K562 (cell line): ENCODE data around the gene GPR180. TPM values are rescaled to one million over a fixed set of nuclear protein-coding genes. Genes with fewer than 3 reads are reported as not detected.

ENCODE experiments used
- ATAC-seq: fragments of 200-7000 bp; cut with Tn5 transposase; 3 replicates; pipeline ENCODE4 v1.9.1; 2020; ENCODE audit warnings: moderate library complexity
- BruUV-seq: library from RNA; stranded (reverse); fragments of 400-500 nt; replicated peaks from 2 replicates; lab custom pipeline; 2021; lab: Mats Ljungman, UMichigan
- CTCF ChIA-PET: fragments of 300-600 bp; formaldehyde crosslinking; extraction: SDS; loops from one replicate; lab custom pipeline; 2021; ENCODE audit warnings: low intra/inter-chr PET ratio; lab: Yijun Ruan, JAX
- POLR2A ChIA-PET: fragments of 300-600, 350-650 bp; sonication (Branson Sonifier 250); formaldehyde crosslinking; extraction: SDS; loops from one replicate; lab custom pipeline; 2021; ENCODE audit warnings: antibody characterized with exemption, inconsistent platforms; lab: Yijun Ruan, JAX
- DNase-seq, 4 experiments: peaks; one replicate each; pipeline versions ENCODE4 v3.0.0 to v3.0.0-alpha.2; 2011 to 2018; ENCODE audit warnings: low spot score in 3 of 4, mixed read lengths in 3 of 4; ENCODE audit errors: extremely low read depth in 1 of 4
- FAIRE-seq: peaks from 2 replicates; lab custom pipeline; 2011; peaks lifted over from hg19 to GRCh38; lab: Jason Lieb, UNC
- H2AFZ ChIP-seq: 2 replicates; pipeline ENCODE4 v1.6.0; 2011; ENCODE audit warnings: low read depth, low read length, control low read depth, inconsistent platforms
- H3K27ac ChIP-seq: fragments of 200-600 bp; 3 replicates; pipeline ENCODE4 v1.8.0; 2011; ENCODE audit warnings: low read depth, mild to moderate bottlenecking, control low read depth, inconsistent platforms, low read length, moderate library complexity, mixed read lengths; ENCODE audit errors: extremely low read depth
- H3K27me3 ChIP-seq, 2 experiments: fragments of 300-600 bp in 1 of 2; 2 replicates in 1 of 2; 3 replicates in 1 of 2; pipeline versions ENCODE4 v1.6.0 to v1.8.0; 2011; ENCODE audit warnings: inconsistent platforms in 2 of 2, low read length in 2 of 2, mild to moderate bottlenecking in 1 of 2, mixed read lengths in 1 of 2, moderate library complexity in 1 of 2; ENCODE audit not compliant: control insufficient read depth in 2 of 2, insufficient read depth in 2 of 2
- H3K36me3 ChIP-seq: fragments of 300-600 bp; 3 replicates; pipeline ENCODE4 v1.8.0; 2011; ENCODE audit warnings: mild to moderate bottlenecking, low read length, inconsistent platforms; ENCODE audit not compliant: control insufficient read depth, insufficient read depth
- H3K4me1 ChIP-seq, 2 experiments: fragments of 200-600 bp in 1 of 2; replicated peaks in 1 of 2; 2 replicates in 1 of 2; 3 replicates in 1 of 2; pipeline versions ENCODE4 v1.5.1 to v1.8.0; 2011; ENCODE audit warnings: inconsistent platforms in 2 of 2, low read length in 2 of 2, mild to moderate bottlenecking in 1 of 2, mixed read lengths in 1 of 2, moderate library complexity in 1 of 2; ENCODE audit not compliant: control insufficient read depth in 2 of 2, insufficient read depth in 2 of 2
- H3K4me2 ChIP-seq: 2 replicates; pipeline ENCODE4 v1.6.1; 2011; ENCODE audit warnings: low read length, control low read depth, inconsistent platforms, mixed read lengths; ENCODE audit not compliant: insufficient read depth
- H3K4me3 ChIP-seq: fragments of 200-600 bp; sonication (generic), shearing (Covaris generic); 2 replicates; pipeline ENCODE4 v1.5.1; 2016; ENCODE audit warnings: control low read depth, inconsistent platforms
- H3K79me2 ChIP-seq: fragments of 200-600 bp; 3 replicates; pipeline ENCODE4 v1.8.0; 2011; ENCODE audit warnings: low read length, inconsistent platforms; ENCODE audit not compliant: control insufficient read depth, insufficient read depth
- H3K9ac ChIP-seq, 2 experiments: 2 replicates each; pipeline versions ENCODE4 v1.6.0 to v1.6.1; 2011; ENCODE audit warnings: low read depth in 2 of 2, low read length in 2 of 2, control low read depth in 1 of 2, inconsistent platforms in 1 of 2, mild to moderate bottlenecking in 1 of 2, mixed read lengths in 1 of 2; ENCODE audit not compliant: insufficient read depth in 1 of 2
- H3K9me1 ChIP-seq: one replicate; pipeline ENCODE4 v1.6.0; 2011; ENCODE audit warnings: inconsistent platforms, mild to moderate bottlenecking, low read length, moderate library complexity; ENCODE audit not compliant: control insufficient read depth, insufficient read depth
- H3K9me3 ChIP-seq: replicated peaks from 2 replicates; pipeline ENCODE4 v1.5.1; 2011; ENCODE audit warnings: low read depth, low read length, inconsistent platforms; ENCODE audit not compliant: control insufficient read depth, insufficient read depth
- H4K20me1 ChIP-seq: replicated peaks from 2 replicates; pipeline ENCODE4 v1.6.1; 2011; ENCODE audit warnings: low read length, inconsistent platforms, mixed read lengths; ENCODE audit not compliant: control insufficient read depth, insufficient read depth
- DEAF1 ChIP-seq: fragments of 450-650 bp; formaldehyde crosslinking; IDR thresholded peaks from 2 replicates; pipeline ENCODE4 v1.4.0; 2020; ENCODE audit warnings: mild to moderate bottlenecking, moderate library complexity
- MITF ChIP-seq: IDR thresholded peaks from 2 replicates; pipeline ENCODE4 v1.6.1; 2014; ENCODE audit warnings: antibody characterized with exemption
- NCOR1 ChIP-seq: fragments of 450-650 bp; IDR thresholded peaks from 2 replicates; pipeline ENCODE4 v1.6.1; 2016; ENCODE audit warnings: mild to moderate bottlenecking, moderate library complexity
- SMAD3 ChIP-seq: fragments of 450-650 bp; formaldehyde crosslinking; conservative IDR thresholded peaks from 2 replicates; pipeline ENCODE4 v1.4.0; 2020; ENCODE audit warnings: mild to moderate bottlenecking
- SREBF1 ChIP-seq: fragments of 150-350 bp; IDR thresholded peaks from 2 replicates; pipeline ENCODE4 v1.6.1; 2014; ENCODE audit warnings: antibody characterized with exemption, low read depth, low read length, borderline replicate concordance
- ZNF174 ChIP-seq: fragments of 250-450 bp; sonication (Bioruptor Pico); IDR thresholded peaks from 2 replicates; pipeline ENCODE4 v1.4.0; 2020; ENCODE audit warnings: mild to moderate bottlenecking
- ZNF347 ChIP-seq: fragments of 450-650 bp; formaldehyde crosslinking; IDR thresholded peaks from 2 replicates; pipeline ENCODE4 v1.4.0; 2020; ENCODE audit warnings: low read depth, mild to moderate bottlenecking, moderate library complexity
- ZNF655 ChIP-seq: fragments of 250-450 bp; sonication (Bioruptor Pico); IDR thresholded peaks from 2 replicates; pipeline ENCODE4 v1.5.0; 2021
- ZSCAN29 ChIP-seq: fragments of 450-650 bp; IDR thresholded peaks from 2 replicates; pipeline ENCODE4 v1.6.1; 2017
- WGBS: fragments of 100-300 bp; shearing (Covaris generic); methylation state at CpG from one replicate; pipeline ENCODE4 v1.1.6; 2016; ENCODE audit warnings: low coverage, mixed read lengths; ENCODE audit not compliant: insufficient coverage; ENCODE audit errors: missing lambda C conversion rate; 5-methylcytosine and 5-hydroxymethylcytosine counted together
- in situ Hi-C: fragments of 300-500 bp; cut with MboI; formaldehyde crosslinking; loops from 4 replicates; pipeline ENCODE4 v1.15.0; 2018; ENCODE audit warnings: inconsistent platforms, mixed read lengths
- intact Hi-C: fragments of 100-400 bp; cut with micrococcal nuclease; formaldehyde crosslinking; loops from 2 replicates; pipeline ENCODE4 v1.14.2; 2022
- polyA plus RNA-seq, 8 experiments: library from polyadenylated mRNA; depleted of rRNA in 4 of 8; stranded (reverse) in 5 of 8; unstranded in 3 of 8; fragments of >200 nt; fragmentation: Nextera tagmentation in 2 of 8; fragmentation: Illumina TruSeq in 1 of 8; extraction: Ambion mirVana in 2 of 8; extraction: Trizol in 1 of 8; gene quantifications; 2 replicates each; pipeline versions ENCODE4 v1.2.1 to v1.2.3, GENCODE V29; 2011 to 2014; ENCODE audit warnings: inconsistent platforms in 1 of 8, missing spikeins in 1 of 8
- total RNA-seq, 7 experiments: library from RNA; depleted of rRNA in 6 of 7; stranded (reverse); fragments of >200 nt in 6 of 7; fragmentation: Illumina TruSeq in 2 of 7; extraction: Trizol in 2 of 7; gene quantifications; 2 replicates each; pipeline versions ENCODE4 v1.2.1 to v1.2.3, GENCODE V29; 2011 to 2021; ENCODE audit warnings: low replicate concordance in 1 of 7

Gene GPR180
- total and polyA plus RNA-seq, 9 of the 15 experiments (the other 6 are each of a cell fraction or from before 2014, with no cell fraction given): 0.77 to 4.1 (median 1.8) TPM

GRCh38 chr13:94569615-94570014 is 32.0 kb upstream of the GPR180 start (continued):
- TF ChIP-seq ZSCAN29: no peak
- TF ChIP-seq DEAF1 (CRISPR knock-in tag): no peak
- no peak for TF ChIP-seq ZNF347 (CRISPR knock-in tag)
- no peak for TF ChIP-seq SMAD3 (CRISPR knock-in tag)
- no peak for TF ChIP-seq ZNF174

- no peak for DNase-seq
- no peak for FAIRE-seq
- Histone ChIP-seq H3K79me2 (no peaks in the 10 kb centered on the region), H3K9me1 (no peaks in the 10 kb centered on the region), H3K9me3 (no peaks in the 10 kb centered on the region), H4K20me1 (no peaks in the 10 kb centered on the region), H3K27ac (no peak overlapping the region), H3K4me3 (no peak overlapping the region), H2AFZ (no peak overlapping the region), H3K4me1 (no peaks in the 10 kb centered on the region), H3K27me3 (no peaks in the 10 kb centered on the region), H3K4me2 (no peak overlapping the region), H3K9ac (no peak overlapping the region), H3K36me3 (peaks cover 78% of the 10 kb centered on the region)
- BruUV-seq: no TSS peak
- no peak for ATAC-seq
- ChIA-PET POLR2A (no interaction called here), CTCF (no interaction called here)
- WGBS: 92% methylated on average over 1 of the region's 1 CpG
- in situ Hi-C loops: no loop called here
- intact Hi-C loops: no loop called here
- TF ChIP-seq MITF: no peak
- TF ChIP-seq NCOR1: no peak
- TF ChIP-seq ZNF655 (CRISPR knock-in tag): no peak
- TF ChIP-seq SREBF1: no peak
These were observed 22.6 kb upstream of the GPR180 start for GRCh38 chr13:94579063-94579462.
